Esophagus muscularis mucosa (tissue), 4 donors: ENCODE data around the gene CCDC158.

Experiments
- CTCF ChIP-seq, 3 experiments: fragments of 200-600 bp in 2 of 3; fragments of 450-650 bp in 1 of 3; sonication (generic) in 2 of 3; IDR thresholded peaks; one replicate each; pipeline ENCODE4 v1.5.1; 2017 to 2019; ENCODE audit warnings: antibody characterized with exemption in 3 of 3, mild to moderate bottlenecking in 2 of 3, moderate library complexity in 1 of 3
- EP300 ChIP-seq: sonication (generic); formaldehyde crosslinking; IDR thresholded peaks from one replicate; pipeline ENCODE4 v1.6.1; 2017; ENCODE audit warnings: antibody characterized with exemption
- POLR2A ChIP-seq: fragments of 450-650 bp; IDR thresholded peaks from one replicate; pipeline ENCODE4 v1.6.1; 2017; ENCODE audit warnings: antibody characterized with exemption, moderate library complexity, mild to moderate bottlenecking, low read depth

- TF ChIP-seq CTCF (IDR thresholded peaks at IDR 0.05) (no peak), POLR2A (no peak), EP300 (no peak)
Observed at GRCh38 chr4:76435528-76436319, 14.8 kb upstream of the CCDC158 start.
